ENCODE measurements around the gene PALM2AKAP2.

Gene PALM2AKAP2

DNA sequence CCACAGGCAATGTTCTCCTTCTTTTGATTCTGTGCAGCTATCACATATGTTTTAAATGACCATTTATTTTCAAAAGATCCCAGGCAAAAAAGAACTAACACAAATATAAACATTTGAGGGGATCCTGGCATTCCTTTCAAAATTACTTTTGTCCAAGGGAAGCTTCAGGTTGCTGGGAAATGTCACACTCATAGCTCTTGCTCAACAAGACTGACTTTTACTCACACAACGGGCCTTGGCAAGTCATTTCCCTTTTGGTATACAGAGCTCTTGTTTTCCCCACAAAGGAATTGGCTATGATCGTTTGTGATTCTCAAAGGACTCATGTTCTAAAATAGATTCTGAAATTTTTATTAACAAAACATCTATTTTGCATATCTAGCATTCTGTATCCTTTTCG is 4.5 kb upstream of the PALM2AKAP2 start:
- no peak for DNase-seq

DNA sequence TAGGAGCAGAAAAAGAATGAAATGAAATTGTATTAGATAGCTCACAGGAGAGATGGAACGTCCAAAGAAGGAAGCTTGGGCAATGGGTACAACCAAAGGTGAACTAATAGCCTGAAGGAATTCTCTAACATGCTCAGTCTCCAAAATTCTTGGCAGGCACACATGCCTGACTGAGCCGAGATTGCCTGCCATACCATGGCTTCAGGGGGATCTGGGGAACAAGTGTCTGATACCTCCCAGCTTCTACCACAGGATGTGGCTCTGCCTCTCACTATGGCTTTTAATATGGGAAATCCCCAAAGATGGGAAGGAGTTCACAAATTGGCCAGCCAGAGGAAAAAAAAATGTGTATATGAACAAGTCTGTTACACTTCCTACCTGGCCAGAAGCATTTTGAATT is 3.6 kb upstream of the PALM2AKAP2 start:
- DNase-seq, result no peak

DNA sequence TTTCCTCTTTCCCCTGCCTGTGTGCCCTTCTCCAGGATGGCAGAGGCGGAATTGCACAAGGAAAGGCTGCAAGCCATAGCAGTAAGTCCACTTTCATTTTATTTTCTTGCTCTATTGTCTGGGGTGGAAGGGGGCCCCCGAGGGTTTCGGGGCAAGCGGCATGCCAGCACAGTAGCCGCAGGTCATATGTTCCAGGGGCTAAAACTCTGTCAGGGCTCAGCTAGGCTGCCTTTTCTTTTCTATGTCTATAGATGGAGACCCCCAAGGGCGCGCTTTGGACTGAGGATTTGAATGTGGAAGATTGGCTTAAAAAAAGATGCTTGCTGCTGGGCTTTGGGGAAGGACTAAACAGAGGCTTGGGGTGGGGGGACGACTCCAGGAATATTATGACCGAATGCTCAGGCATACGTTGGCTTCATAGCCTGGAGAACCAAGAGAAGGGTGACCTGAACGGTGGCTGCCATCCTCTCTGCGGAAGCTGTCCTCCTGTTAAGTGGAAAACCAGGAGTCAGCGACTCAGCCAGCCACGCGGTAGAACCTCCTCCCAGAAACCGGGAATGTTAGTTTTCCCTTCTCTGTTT is 545 bp downstream of the PALM2AKAP2 start:
- no peak for DNase-seq

DNA sequence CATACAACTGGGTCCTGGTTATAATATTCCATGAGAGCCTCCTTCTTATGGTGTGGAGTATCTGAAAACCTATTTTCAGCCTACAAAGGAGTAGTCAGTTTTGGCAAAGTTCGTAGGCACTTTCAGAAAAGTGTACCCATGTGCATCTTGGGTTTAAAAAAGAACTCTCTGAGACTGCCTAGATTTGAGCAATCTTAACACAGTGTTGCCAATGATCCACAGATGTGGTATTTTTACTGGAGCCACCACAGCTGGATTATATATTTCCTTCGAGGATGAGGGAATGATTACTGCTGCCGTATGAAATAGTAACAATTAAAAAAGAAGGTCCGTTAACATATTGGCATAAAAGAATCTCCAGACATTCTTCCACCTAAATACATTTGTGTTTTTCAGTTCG is 1.1 kb downstream of the PALM2AKAP2 start:
- DNase-seq, result no peak

DNA sequence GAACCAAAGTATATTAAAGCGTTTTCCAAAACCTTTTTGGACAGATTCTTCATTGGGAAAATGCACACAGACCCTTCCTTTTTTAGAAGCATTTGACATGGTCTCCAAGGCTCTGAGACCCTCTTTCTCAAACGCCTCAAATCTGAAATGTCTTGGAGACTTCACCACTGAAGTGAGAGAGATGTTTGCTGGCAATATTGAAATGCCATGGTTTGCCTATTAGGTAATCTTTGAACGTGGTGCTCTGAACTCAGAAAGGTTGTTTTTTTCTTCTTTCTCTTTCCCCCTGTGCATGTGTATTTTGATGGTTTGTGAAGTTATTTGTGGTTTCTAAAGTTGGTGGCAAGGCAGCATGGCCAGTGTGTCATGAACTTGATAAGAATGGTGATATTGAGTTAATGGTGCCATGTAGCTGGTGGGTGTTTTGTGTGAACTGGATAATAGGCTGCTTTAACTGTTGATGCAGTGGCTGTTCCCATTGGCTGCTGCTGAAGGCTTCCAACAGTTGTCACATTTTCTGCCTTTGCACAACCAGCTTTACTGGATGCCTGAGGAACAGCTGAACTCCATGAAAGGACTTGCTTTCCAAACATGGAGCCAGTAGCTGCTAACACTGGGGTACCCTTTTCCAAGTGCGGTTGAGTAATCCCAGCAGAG is 1.7 kb downstream of the PALM2AKAP2 start:
- DNase-seq, result no peak

DNA sequence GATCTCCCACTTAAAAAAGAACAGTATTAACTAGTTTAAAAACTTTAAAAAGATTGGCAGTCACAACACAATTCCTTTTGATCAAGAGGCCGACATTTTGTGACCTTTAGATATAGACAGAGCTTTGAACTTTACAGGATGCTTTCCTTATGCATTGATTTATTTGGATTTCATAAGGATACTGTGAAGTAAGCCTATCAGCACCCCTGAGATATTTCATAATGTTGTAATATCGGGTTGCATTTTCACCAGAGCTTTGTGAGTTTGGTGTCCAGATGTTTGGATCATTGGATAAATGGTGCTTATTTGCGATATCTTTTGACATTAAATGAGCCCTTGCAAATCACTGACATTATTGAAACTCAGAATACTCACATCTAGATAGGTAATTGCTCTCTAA is 7.7 kb downstream of the PALM2AKAP2 start:
- no peak for DNase-seq

DNA sequence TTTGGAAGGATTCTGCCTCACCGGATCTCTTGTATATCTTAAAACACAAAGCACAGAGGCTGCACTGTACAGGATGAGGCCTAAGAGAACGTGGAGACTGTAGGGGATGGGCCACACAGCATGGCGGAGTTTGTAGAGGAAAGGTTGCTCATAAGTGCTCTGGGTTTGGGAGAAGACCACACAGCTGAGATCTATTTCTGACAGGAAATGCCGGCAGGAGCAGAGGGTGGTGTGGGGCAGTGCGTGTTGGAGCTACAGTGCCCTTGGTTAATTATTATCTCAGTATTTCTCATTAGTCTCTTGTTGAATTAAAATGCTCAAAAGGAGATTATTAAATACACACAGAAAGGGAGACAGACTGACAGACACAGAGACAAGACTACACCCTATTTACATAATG is 9.6 kb downstream of the PALM2AKAP2 start:
- no peak for DNase-seq

DNA sequence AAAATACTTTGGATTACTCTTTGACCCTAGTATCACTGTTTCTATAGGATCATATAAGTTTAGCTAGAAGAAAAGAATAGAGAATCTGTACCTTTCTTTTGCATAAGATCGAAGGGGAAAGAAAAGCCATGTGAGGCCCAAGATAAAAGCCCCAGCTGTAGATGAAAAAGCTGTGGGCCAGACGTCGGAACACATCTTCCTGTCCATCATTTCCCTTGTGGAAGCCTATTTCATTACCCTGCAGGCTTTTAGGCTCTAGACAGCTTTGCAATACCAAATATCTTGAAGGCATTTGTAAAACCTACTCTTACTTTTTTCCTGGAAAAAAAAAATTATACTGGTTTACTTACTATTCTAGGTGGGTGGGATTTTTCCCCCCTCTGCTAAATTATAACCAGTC is 10.0 kb downstream of the PALM2AKAP2 start:
- no peak for DNase-seq

DNA sequence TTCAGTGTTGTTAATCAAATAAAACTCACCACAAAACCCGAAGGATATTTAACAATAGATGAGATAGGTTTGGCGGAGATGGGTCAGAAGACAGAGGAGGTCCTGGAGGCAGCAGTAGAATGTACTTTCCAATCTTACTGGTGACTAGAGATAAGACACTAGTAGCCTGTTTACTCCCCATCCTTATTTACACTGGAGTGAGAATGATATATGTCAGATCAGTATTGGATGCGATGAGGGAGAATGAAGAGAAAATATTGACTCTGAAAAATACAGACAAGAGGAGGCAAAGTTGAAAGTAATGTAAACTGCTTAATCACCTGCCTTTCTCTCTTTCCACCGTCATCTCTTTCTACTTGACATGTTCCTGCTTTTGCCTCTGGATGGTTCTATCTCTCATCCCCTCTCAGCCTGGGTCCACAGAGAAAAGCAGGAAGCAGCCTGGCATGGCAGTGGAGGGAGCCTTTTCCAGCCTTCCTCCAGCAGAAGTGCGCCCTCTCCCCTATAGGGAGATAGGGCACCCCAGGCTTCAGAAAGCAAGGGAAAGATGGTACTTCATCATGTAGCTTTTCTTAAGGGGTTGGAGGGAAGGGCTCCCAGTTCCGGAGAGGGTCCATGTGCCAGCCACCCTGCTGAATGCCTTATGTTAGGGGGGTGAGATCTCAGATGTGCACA is 11.1 kb downstream of the PALM2AKAP2 start:
- DNase-seq, result no peak

DNA sequence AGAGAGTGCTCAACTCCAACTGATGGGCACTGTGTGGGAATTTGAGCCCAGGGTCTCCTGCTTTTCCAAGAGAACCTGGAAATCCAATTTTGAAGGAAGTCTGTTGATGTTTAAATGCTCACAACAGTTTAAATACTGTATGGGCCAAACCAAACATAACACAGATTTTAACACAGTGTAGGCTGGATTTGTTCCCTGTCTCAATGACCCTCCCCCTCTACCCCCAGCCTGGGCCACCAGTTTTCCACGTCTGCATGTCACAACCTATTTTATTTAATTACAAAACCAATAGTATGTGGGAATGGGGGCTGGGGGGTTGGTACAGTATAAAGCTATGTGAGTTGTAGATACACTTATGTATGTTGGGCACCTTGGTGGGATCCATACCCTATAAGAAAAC is 11.7 kb downstream of the PALM2AKAP2 start:
- no peak for DNase-seq

DNA sequence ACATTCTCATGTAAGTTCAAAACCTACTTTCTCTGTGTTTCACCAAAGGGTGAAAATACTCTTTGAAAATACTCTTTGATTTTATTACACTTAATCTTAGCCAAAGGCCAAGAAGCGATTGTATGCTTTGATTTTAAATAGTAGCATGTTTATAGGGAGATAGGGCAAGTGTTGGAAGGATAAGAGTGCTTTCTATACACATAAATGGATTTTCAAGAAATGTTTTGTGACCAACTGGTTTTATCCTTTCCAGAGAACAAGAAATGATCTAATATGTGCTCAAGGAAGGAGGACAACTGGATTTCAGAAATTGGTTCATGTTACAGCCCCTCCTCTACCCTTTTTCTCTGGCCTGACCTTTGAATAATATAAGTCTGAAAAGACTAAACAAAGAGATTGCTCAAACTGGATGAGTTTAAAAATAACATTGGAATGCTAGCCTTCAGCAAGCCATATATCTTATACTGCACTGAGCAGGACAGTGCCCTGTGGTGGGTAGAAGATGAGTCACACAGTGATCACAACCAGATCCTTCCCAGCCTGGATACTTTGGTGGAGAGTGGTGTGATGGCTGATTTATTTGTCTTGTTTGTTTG is 13.1 kb downstream of the PALM2AKAP2 start:
- no peak for DNase-seq

DNA sequence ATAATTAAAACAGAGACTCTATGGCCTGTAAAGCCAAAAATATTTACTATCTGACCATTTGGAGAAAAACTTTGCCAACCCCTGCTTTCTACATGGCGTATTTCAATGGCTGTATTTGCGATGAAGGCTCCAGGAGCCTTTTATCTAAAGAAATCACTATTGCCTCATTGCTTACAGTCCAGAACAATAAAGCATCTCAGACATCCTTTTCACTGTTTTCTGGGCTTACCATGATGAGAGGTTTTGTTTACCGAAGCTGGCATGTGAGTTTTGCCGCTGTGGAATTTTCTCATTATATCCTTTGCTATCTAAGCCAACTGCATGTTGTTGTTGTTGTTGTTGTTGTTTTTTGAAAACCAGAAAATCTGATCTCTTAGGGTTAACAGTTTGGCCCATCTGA is 13.9 kb downstream of the PALM2AKAP2 start:
- no peak for DNase-seq

DNA sequence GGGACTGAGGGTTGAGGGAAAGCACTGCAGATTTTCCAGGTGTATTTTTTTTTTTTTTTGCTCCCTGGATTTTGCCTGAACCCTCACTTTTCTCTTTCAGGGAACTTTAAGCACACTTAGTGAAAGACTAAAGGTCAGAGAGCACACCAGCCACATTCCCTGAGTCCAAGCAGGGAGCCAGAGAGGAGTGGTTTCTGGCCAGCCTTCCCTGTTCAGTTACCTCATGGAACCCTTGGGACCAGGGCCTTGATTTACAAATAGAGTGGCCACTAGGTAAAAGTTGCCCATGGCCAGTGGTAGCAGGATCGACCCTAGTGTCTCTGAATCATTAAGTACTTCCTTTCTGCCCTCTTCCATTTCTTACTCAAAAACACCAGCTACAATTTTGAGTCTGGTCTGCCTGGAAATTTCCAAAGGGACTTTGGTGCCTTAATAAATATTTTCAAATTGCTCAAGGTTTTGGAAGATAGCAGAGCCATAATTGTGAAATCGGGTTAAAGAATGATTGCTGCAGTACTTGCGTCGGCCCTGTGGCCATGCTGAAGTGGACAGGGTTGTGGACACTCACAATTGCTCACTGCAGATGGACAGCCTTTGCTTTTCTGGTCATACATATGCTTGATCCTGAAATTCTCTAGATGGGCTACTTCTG is 14.5 kb downstream of the PALM2AKAP2 start:
- no peak for DNase-seq

DNA sequence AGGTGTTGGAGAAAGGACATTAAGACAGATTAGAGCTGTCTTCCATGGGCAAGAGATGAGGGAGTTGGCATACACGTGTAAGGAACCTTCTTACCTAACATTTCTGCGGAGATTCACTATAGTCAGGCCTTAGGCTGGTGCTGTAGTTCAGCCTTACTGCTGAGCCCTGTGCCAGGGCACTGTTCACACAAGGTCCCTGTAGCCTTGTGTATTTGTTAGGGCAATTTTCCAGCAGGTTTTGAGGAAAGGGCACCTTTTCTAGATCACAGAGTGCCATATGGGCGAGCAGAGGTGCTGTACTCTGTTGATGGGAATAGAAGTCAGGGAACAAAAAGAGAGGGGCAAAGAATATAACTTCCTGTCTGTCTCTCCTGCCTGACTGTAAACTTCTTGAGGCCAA is 15.6 kb downstream of the PALM2AKAP2 start:
- no peak for DNase-seq

DNA sequence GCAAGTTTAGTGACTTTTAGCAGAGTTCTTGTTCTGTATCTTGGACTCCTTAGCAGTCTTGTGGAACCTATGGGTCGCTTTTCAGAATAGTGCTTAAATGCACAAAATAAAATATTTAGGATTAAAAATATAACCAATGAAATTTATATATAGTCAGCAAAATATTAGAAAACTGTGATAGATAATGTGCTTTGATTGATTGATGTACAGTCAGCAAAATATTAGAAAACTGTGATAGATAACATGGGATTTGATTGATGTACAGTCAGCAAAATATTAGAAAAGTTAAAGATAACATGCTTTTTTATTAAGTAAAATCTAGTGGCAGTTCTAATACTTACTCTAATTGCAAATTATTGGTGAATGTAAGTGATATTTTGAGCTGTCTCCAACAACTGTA is 16.1 kb downstream of the PALM2AKAP2 start:
- no peak for DNase-seq

DNA sequence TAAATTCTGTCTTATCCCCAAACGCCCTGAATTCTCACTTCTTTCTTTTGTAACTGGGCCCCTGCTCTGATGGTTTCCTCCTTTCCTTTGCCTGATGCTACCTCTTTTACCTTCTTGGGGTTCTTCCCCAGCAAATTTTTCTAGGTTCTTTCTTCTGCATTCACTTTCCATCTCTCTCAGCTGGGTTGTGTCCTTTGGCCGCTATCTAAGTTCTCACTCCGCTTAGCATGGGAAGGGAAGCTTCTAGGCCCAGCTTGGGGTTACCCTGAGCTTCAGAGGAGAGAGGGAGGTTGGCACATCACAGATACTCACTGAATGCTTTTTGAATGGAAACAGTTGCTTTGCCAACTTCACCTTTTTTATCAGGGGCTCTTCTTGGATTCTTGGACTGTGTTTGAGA is 17.0 kb downstream of the PALM2AKAP2 start:
- no peak for DNase-seq

DNA sequence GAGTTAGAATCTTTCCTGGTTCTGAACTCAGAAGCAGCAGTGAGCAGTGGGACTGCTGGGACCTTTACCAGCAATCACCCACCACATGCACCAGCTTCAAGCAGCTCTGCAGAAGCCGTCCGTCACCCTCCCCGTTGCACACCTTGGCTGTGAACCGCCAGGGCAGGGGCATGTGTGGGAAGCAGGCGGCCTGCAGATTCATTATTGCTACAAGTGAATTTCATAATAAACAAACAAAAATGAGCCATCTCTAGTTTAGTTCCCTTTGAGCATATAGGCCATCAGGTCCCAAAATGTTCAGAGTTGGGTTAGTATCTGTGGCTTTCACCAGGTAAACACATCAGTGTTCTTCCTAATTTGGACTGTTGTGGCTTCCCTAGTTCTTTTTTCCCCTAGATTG is 17.5 kb downstream of the PALM2AKAP2 start:
- no peak for DNase-seq

DNA sequence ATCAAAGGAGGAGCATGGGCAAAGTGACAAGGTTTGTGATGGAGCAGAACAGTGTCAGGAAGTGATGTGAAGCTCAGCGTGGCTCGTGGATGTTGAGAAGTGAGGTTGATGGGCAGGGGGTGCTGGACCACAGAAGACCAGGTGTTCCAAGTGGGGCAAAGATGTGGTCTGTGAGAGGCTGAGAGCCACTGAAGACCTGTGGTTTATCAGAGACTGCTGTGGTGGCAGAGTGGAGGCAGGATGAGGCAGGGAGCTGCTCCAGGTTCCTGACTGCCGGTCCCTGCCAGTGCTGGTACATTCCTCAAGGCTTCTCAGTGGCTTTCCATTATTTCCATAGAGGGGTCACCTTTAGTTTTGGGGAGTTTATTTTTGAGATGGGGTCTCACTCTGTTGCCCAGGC is 19.1 kb downstream of the PALM2AKAP2 start:
- DNase-seq, result no peak

DNA sequence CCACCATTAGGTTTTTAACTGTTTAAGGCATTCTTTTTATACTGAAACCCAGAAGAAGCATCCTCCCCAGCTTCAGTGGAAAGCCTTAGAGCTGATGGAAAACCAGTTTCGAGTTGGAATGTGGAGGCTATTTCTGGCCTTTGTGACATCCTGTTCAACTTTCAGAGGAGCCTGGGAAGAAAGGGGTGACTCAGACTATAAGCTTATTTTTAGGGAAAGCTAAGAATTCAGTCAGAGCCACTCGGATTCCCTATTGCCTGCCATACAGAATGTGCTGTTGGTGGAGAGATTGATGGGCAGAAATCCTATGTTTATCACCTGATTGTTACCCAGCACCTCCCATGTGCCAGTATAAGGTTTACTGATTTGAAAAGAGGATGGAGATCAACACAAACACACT is 19.8 kb downstream of the PALM2AKAP2 start:
- no peak for DNase-seq

DNA sequence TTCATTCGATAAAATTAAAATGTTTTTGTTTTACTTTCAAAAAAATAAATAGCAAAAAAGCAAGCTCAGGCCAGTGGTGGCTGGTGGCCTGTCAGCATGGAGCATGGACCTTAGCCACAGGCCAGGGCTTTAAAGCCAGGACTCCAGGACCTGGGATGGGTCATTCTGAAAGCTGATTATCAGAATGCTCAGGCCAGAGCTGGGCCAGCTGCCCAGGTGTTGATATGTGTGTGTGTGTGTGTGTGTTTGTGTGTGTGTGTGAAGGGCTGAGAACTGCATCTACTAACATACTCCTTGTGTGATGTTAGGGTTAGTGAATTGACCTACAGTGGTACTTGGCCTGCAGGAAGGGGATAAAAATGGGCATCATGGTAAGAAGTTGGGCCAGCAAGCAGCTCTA is 21.5 kb downstream of the PALM2AKAP2 start:
- no peak for DNase-seq

DNA sequence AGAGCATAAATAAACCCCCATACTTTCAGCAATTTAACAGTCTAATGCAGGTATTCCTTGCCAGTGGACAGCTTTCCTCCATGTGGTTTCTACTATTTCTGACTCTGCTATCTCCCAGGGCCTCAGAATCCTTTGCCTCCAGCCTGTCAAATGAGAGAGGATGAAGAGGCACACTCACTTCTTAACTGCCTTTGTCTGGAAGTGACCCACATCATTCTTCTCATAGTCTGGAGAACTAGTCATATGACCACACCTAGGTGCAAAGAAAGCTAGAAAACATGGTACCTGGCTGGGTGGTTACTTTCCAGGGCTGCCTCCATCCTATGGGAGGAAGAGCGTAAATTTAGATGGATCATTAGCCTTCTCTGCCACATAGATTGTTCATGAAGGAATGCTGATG is 22.5 kb downstream of the PALM2AKAP2 start:
- no peak for DNase-seq

DNA sequence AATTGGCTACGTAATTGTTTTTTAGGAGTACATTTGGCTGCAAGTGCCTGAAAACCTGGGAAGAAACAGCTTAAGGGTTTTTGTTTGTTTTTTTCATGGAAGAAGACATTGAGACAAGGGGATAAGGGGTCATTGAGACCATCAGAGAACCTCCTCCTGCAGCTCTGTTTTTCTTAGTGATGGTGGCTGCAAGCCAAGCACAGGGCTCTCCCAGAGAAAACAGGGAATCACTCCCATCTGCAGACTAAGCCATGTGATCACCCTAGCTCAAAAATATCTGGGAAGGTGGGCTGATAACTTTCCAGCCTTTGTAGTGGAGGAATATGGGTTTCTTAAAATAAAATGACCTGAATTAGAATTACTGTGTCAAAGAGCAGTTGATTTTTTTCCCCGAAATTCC is 25.1 kb downstream of the PALM2AKAP2 start:
- no peak for DNase-seq

DNA sequence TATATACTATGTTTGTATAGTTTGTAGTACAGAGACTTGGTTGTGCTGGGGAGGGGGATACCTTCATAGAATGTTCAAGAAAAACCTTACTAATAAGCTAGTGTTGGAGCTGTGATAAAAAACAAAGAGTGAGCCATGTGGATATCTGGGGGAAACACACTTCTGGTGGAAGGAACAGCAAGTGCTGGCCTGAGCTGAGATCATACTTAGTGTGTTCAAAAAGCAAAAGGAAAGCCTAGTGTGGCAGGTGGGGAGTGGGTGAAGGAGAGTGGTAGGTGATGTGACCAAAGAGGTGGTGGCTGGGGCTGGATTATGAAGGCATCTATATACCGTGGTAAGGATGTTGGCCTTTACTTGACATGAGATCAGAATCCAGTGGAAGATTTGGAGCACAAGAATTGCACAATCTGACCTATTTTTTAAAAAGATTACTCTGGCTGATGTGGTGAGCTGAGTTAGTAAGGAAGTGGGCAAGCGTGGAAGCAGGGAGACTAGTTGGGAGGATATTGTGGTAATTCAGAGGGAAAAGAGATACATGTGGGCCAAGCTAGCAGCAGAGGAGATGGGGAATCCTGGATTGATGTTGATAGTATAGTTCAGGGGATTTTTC is 26.6 kb downstream of the PALM2AKAP2 start:
- no peak for DNase-seq
